ENCODE data around the gene CD276.

CD276 gene

GRCh38 chr15:73750951-73751350, 66.8 kb downstream of the CD276 start:
- no peak overlapping the region for H3K4me3 ChIP-seq (ENCODE audit: low read length)
- no peaks in the 10 kb centered on the region for H4K20me1 ChIP-seq (ENCODE audit: control insufficient read depth, insufficient read depth, low read depth, low read length)
- H3F3A ChIP-seq (ENCODE audit: control insufficient read depth, insufficient read depth) = no peaks in the 10 kb centered on the region
- no peaks in the 10 kb centered on the region for H3K79me2 ChIP-seq (ENCODE audit: control insufficient read depth, low read length)
- H3K36me3 ChIP-seq (ENCODE audit: control insufficient read depth, low read length) = no peaks in the 10 kb centered on the region
- no peaks in the 10 kb centered on the region for H3K9me2 ChIP-seq (replicated peaks; ENCODE audit: control insufficient read depth, low read length)
- no peak overlapping the region for H3K4me2 ChIP-seq (ENCODE audit: low read length)
- no peaks in the 10 kb centered on the region for H3K27me3 ChIP-seq (ENCODE audit: control insufficient read depth, low read length)
- no peaks in the 10 kb centered on the region for H3K4me1 ChIP-seq (ENCODE audit: control insufficient read depth, low read length)
- no peak for TF ChIP-seq EZH2phosphoT487 (IDR thresholded peaks at IDR 0.05; ENCODE audit: borderline replicate concordance, low read length)
- no peak for TF ChIP-seq CTCF (IDR thresholded peaks at IDR 0.05; ENCODE audit: low read depth, low read length, poor library complexity, severe bottlenecking)
- H3K27ac ChIP-seq (ENCODE audit: low read depth, low read length) = no peak overlapping the region
- no peaks in the 10 kb centered on the region for H3K9me3 ChIP-seq (ENCODE audit: control insufficient read depth, insufficient read depth, low read length)

GRCh38 chr15:73751511-73751898, 67.3 kb downstream of the CD276 start:
- H3K4me3 ChIP-seq (ENCODE audit: low read length) = no peak overlapping the region

GRCh38 chr15:73751899-73752805, 68.0 kb downstream of the CD276 start:
- H3K27ac ChIP-seq (ENCODE audit: low read depth, low read length) = no peak overlapping the region
- no peak overlapping the region for H3K4me2 ChIP-seq (ENCODE audit: low read length)
- no peaks in the 10 kb centered on the region for H3K9me3 ChIP-seq (ENCODE audit: control insufficient read depth, insufficient read depth, low read length)
- no peaks in the 10 kb centered on the region for H3K27me3 ChIP-seq (ENCODE audit: control insufficient read depth, low read length)
- no peaks in the 10 kb centered on the region for H3K79me2 ChIP-seq (ENCODE audit: control insufficient read depth, low read length)
- H3F3A ChIP-seq (ENCODE audit: control insufficient read depth, insufficient read depth) = no peaks in the 10 kb centered on the region
- H3K36me3 ChIP-seq (ENCODE audit: control insufficient read depth, low read length) = no peaks in the 10 kb centered on the region
- H3K4me1 ChIP-seq (ENCODE audit: control insufficient read depth, low read length) = no peaks in the 10 kb centered on the region
- no peaks in the 10 kb centered on the region for H3K9me2 ChIP-seq (replicated peaks; ENCODE audit: control insufficient read depth, low read length)
- H4K20me1 ChIP-seq (ENCODE audit: control insufficient read depth, insufficient read depth, low read depth, low read length) = no peaks in the 10 kb centered on the region
- TF ChIP-seq EZH2phosphoT487 (IDR thresholded peaks at IDR 0.05; ENCODE audit: borderline replicate concordance, low read length) (no peak), CTCF (IDR thresholded peaks at IDR 0.05; ENCODE audit: low read depth, low read length, poor library complexity, severe bottlenecking) (no peak)
- H3K4me3 ChIP-seq (ENCODE audit: low read length) = no peak overlapping the region

More at GRCh38 chr15:73751511-73751898, 67.3 kb downstream of the CD276 start:
- no peaks in the 10 kb centered on the region for H4K20me1 ChIP-seq (ENCODE audit: control insufficient read depth, insufficient read depth, low read depth, low read length)
- H3K27me3 ChIP-seq (ENCODE audit: control insufficient read depth, low read length) = no peaks in the 10 kb centered on the region
- H3K79me2 ChIP-seq (ENCODE audit: control insufficient read depth, low read length) = no peaks in the 10 kb centered on the region
- H3K4me2 ChIP-seq (ENCODE audit: low read length) = no peak overlapping the region
- no peaks in the 10 kb centered on the region for H3K9me3 ChIP-seq (ENCODE audit: control insufficient read depth, insufficient read depth, low read length)
- H3K27ac ChIP-seq (ENCODE audit: low read depth, low read length) = no peak overlapping the region
- H3K9me2 ChIP-seq (replicated peaks; ENCODE audit: control insufficient read depth, low read length) = no peaks in the 10 kb centered on the region
- no peaks in the 10 kb centered on the region for H3F3A ChIP-seq (ENCODE audit: control insufficient read depth, insufficient read depth)
- H3K36me3 ChIP-seq (ENCODE audit: control insufficient read depth, low read length) = no peaks in the 10 kb centered on the region
- no peaks in the 10 kb centered on the region for H3K4me1 ChIP-seq (ENCODE audit: control insufficient read depth, low read length)
- TF ChIP-seq EZH2phosphoT487 (IDR thresholded peaks at IDR 0.05; ENCODE audit: borderline replicate concordance, low read length) = no peak
- TF ChIP-seq CTCF (IDR thresholded peaks at IDR 0.05; ENCODE audit: low read depth, low read length, poor library complexity, severe bottlenecking) = no peak

All from DOHH2 (cell line).